Fibroblast of peridontal ligament (primary cell): ENCODE measurements around the gene SLC15A2.
A peak's percentile ranks its signal among the peaks of the same experiment; 100 is the strongest.
"Not testable (repeated sequence)": the region's sequence is repeated elsewhere in the genome, so short reads cannot be mapped to it uniquely, and the experiment has no call there.

ENCODE experiments used
- DNase-seq: peaks from one replicate; pipeline ENCODE4 v3.0.0-alpha.2; 2010; ENCODE audit errors: extremely low read depth

Gene SLC15A2

DNA sequence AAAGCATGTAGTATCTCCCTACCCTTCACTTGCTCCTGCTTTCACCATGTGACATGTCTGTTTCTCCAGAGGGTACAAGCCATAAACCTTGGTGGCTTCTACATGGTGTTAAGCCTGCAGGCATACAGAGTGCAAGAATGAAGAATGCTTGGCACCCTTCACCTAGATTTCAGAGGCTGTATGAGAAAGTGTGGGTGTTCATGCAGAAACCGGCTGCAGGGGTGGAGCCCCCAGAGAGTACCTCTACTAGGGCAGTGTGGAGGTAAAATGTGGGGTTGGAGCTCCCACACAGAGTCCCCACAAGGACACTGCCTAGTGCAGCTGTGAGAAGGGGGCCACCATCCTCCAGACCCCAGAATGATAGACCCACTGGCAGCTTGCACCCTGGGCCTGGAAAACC is 32.2 kb downstream of the SLC15A2 start:
- no peak for DNase-seq

DNA sequence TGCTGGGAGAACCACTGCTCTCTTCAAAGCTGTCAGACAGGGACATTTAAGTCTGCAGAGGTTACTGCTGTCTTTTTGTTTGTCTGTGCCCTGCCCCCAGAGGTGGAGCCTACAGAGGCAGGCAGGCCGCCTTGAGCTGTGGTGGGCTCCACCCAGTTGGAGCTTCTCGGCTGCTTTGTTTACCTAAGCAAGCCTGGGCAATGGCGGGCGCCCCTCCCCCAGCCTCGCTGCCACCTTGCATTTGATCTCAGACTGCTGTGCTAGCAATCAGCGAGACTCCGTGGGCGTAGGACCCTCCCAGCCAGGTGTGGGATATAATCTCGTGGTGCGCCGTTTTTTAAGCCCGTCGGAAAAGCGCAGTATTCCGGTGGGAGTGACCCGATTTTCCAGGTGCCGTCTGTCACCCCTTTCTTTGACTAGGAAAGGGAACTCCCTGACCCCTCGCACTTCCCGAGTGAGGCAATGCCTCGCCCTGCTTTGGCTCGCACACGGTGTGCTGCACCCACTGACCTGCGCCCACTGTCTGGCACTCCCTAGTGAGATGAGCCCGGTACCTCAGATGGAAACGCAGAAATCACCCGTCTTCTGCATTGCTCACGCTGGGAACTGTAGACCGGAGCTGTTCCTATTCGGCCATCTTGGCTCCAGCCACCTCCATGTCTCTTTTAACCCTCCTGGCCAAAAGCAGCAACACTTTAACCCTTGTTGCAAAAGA is 44.1 kb downstream of the SLC15A2 start:
- DNase-seq: not testable (repeated sequence)

DNA sequence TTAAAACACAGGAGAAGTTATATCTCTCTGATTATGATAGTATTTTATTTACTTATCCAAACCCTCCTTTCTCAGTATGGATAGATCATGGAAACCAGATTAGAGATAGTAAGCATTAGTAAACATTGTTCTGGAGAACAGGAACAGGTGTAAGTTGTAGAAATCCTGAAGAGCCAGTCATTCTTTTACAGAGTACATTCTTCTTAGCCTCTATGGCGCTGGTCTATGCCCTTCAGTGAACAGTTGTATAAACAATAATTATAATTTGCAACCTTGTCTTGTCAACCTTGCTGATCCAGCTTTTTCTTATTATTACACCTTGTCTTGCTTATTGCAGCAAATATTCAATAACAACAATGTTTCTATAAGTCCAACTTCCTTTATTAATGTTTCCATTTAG is 47.4 kb downstream of the SLC15A2 start:
- DNase-seq: no peak

DNA sequence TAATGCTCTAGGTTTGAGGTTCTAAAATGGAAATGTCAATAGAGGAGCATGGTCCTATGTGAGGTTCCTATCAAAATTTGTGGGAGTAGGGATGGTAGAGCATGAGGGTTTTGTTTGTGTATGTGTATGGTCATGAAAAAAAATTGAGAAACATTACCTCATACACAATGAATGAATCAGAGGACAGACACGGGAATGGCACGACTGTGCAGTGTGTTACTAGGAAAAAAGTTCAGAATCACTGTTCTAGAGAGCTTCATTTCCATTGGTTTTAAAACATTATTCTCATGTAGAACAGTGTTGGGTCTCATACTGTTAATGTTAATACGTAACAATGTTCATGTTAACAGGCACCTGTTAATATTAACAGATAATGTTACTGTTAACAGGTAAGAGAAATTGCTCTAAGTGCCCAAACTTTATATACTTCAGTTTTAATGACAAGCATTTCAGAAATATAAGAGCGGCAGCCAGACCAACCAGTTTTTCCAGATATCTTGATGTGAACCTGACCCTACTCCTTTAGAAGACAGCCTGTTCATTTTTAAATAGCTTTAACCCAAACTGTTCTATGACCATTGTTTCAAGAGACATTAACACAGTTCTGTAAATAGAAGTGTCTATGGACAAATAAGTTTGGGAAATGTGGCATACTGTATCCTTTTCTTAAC is 48.0 kb downstream of the SLC15A2 start:
- DNase-seq: no peak

DNA sequence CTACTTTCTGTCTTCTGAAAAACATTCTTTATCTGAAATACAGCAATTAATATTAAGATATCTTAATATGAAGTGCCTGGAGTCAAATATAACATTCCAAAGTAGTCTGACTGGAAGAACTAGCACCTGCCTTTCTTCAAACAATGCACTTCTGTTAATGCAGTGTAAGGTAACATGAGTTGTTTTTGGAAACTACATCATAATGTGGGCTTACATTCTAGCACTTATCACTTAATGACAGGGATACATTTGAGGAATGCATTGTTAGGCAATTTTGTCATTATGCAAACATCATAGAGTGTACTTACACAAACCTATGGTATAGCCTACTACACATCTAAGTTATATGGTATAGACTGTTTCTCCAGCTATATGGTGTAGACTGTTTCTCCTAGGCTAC is 49.2 kb downstream of the SLC15A2 start:
- no peak for DNase-seq

DNA sequence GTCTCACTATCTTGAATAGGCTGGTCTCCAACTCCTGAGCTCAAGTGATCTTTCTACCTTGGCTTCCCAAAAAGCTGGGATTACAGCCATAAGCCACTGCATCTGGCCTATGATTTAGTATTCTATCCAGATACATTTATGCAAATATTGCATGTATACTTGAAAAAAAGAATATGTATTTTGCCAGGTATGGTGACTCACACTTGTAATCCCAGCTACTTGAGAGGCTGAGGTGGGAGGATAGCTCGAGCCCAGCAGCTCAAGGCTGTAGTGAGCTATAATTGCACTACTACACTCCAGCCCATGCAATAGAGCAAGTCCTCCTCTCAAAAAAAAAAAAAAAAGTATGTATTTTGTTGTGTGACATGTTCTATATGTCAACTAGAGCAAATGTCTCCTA is 54.4 kb downstream of the SLC15A2 start:
- DNase-seq: no peak

DNA sequence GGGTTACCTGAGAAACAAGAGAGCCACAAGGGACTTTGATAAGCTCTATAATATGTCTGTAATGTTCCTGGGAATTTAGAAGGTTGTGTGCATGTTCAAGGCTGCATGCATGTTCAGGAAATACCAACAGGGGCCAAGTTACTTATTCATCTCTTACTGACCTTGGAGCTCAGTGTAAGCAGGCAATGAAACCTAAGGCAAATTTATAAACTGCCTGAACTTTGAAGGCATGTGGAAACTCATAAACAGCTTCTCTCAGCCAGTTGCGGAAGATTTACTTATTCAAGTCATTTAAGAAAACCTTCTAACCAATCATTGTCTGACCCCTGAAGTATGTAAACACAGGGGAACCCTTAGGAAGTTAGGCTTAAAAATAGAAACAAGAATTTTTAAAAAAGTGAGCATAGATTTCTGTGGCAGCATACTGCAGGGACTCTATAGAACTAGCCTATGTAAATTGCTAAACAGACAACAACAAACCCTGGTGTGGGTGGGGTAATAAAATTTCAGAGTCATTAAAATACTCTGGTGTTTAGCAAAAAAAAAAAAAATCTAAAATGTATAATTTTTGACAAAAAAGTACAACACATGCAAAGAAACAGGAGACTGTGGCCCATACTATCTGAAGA is 57.2 kb downstream of the SLC15A2 start:
- DNase-seq: peak; percentile 3

DNA sequence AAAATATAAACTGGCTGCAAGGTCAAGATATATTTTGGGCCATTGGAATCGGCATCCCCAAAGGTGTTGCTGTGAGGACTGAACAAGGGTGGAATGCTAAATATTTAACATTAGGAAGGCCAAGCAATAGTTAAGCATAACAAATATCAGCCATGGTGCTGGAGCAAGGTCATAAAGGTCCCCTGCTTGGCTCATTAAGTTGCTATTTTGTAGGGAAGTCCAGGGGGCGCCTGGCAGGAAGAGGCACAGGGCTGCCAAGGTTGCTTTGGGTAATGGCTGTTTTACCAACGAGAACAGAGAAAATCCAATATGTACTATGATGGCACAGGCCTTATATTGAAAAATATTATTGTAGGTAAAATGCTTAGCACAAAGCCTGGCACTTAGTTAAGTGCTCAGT is 62.2 kb downstream of the SLC15A2 start:
- DNase-seq: no peak

DNA sequence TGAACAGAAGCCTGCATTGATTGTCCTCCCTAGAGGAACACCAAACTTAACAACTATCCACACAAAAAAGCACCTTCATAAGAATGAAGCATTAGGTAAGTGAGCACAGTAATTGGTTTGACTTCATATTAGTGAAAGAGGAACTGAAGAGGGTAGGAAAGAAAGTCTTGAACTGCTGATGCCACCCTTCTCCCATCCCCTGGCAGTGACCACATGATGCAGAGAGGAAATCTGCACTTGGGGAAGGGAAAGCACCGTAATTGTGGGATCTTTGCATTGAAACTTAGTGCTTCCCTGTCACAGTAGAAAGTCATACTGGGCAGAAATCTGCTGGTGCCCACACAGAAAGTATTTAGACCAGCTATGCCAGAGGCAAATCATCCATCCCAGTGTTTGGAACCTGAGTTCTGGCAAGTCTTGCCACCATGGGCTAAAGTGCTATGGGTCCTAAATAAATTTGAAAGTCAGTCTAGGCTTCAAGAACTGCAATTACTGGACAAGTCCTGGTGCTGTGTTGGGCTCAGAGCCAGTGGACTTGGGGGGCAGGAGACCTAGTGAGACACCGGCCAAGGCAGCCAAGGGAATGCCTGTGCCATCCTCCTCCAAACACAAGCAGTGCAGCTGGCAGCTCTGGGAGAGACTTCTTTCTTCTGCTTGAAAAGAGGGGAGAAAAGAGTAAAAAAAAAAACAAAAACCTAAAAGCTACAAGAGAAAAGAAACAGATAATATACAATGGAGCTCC is 63.6 kb downstream of the SLC15A2 start:
- no peak for DNase-seq

DNA sequence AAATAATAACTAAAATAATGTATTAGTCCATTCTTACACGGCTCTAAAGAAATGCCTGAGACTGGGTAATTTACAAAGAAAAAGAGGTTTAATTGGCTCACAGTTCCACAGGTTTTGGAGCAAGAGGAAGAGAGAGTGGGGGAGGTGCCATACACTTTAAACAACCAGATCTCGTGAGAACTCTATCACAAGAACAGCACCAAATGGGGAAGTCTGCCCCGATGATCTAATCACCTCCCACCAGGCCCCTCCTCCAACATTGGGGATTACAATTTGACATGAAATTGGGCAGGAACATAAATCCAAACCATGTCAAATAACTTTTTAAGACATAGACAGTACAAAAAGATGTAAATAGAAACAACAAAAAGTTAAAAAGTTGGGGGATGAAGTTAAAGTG is 64.6 kb downstream of the SLC15A2 start:
- no peak for DNase-seq

DNA sequence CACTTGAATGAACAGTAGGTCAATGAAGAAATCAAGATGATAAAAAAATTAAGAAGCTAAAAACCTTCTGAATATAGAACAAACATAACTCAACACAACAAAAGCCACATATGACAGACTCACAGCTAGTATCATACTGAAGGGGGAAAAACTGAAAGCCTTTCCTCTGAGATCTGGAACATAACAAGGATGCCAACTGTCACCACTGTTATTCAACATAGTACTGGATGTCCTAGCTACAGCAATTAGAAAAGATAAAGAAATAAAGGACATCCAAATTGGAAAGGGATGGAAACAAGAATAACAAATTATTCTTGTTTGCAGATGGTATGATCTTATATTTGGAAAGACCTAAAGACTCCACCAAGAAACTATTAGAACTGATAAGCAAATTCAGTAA is 67.1 kb downstream of the SLC15A2 start:
- no peak for DNase-seq

DNA sequence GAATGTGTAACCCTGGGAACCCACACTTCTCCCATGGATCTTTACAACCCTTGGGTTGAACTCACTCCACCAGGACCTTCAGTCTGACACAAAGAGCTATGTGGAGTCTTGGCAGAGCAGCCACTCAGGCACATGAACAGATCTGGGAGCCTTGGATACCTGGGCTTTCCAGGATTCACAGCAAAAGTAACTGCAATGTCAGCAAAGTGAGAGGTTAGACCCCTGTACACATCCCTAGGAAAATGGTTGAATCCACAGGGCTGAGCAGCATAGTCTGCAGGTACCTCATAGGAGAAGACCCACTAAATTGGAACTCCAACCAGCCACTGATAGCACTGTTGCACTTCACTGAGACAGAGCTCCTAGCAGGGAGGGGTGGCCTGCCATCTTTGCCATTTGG is 68.2 kb downstream of the SLC15A2 start:
- no peak for DNase-seq

DNA sequence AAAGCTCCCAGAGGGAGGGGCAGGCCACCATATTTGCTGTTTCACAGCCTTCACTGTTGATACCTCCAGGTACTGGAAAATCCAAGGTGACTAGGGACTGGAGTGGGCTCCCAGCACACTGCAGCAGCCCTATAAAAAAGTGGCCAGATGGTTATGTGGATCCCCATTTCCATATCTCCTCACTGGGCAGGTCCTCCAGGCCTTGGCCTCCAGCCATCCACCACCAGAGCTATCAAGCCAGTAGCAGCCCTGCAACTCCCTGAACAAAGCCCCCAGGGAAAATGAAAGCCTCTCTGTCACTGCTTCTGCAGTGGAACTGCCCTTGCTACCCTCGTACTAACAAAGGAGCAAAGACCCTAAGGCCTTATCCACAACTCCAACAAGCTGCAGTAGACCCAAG is 69.4 kb downstream of the SLC15A2 start:
- no peak for DNase-seq

DNA sequence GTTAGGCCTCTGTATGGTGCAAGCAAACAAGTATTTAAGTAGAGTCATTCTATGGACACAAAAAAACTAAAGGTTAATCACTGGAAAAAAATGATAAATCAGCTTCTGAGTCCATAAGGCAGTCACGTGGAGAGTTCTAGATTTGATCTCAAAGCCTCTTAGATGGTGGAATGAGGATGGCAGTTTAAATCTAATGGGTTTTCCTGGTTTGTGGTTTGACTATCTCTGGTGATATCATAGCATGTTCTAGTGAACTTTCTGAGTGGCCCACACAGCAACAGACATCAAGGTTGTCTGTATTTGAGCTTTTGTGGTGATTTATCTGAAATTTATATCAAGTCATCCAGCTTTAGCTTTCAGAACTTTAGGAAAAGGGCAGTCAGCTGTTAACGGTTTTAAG is 75.4 kb downstream of the SLC15A2 start:
- no peak for DNase-seq

DNA sequence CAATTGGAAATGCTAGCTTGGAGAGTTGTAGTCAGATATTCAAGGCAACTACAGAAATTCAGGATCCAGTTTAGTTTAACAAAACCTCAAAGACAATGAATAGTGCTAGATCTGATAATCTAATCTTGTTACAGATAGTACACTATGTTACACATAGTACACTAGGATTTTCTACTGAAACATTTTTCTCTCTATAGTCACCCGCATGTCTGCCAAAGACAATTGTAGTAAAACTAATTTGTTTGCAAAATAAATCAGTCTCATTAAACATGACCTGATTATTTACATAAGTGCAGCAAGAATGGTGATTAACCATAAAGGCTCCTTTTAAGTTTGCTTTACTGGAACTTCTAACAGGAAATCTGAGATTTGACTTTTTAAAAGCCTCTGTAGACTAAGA is 75.8 kb downstream of the SLC15A2 start:
- peak; percentile 6 for DNase-seq

DNA sequence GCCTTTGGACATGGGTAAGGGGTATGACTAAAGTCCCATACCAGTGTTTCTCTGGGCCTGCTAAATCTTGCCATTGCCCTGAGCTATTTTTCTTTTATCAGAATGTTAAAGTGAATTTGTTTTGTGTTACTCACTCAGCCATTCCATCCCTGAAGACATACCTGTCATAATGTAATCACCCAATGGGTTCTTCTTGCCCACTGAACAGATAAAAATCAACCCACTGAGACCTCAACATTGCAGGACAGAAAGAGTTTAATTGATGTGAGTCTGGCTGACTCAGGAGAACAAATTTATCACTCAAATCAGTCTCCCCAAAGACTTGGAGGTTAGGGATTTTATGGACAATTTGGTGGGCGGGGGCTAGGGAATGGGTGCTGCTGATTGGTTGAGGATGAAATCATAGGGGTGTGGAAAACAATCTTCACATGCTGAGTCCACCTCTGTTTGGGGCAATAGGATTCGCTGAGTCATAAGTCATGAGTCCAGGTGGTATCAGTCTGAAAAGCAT is 80.5 kb downstream of the SLC15A2 start:
- no peak for DNase-seq

DNA sequence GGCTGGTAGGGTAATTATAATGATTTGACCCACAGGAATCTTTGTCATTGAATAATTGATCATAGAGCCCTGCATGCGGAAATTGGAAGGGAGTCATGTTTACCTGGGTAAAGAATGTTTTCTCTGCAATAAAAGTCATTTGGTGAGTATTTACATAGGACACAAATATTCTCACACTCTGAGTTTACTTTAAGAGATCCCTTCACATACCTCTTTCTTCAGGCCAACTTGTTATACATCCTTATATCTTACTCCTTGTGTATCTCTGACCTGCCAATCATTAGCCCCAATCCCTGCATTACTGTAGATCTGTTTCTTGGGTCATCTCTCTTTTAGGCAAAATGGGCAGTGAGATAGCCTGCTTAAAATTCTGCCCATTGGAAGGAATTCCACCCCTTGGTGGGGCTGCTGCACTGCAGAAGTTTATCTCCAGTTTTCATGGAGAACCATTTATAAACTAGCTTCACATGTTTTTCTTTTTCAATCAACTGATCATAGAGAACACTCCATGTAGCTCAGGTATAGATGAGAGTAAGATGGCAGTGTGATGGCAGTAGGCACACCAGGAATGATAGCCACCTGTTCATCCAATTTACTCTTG is 81.6 kb downstream of the SLC15A2 start:
- no peak for DNase-seq

DNA sequence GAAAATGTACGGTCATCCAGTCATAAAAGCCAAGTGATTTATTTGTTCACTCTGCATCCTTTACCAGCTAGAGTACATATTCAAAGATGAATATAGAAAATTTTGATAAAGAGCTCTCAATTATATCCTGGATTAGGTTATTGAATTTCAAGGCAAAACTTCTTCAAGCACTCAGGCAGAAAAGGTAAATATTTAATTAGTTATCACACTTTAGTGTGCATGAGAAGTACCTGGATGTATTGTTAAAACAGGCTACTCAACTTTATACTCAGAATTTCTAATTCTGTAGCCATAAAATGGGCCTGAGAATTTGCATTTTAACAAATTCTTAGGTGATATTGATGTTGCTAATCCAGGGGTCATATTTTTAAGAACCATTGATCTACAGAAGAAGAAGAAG is 82.5 kb downstream of the SLC15A2 start:
- DNase-seq: no peak

DNA sequence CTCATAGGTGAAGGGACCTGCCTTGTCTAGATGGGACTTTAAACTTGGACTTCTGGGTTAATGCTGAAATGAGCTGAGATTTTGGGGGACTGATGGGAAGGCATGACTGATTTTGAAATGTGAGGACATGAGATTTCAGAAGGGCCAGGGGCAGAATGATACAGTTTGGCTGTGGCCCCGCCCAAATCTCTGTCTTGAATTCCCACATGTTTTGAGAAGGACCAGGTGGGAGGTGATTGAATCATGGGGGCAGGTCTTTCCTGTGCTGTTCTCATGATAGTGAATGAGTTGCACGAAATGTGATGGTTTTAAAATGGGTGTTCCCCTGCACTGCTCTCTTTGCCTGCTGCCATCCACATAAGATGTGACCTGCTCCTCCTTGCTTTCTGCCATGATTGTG is 85.0 kb downstream of the SLC15A2 start:
- DNase-seq: no peak

DNA sequence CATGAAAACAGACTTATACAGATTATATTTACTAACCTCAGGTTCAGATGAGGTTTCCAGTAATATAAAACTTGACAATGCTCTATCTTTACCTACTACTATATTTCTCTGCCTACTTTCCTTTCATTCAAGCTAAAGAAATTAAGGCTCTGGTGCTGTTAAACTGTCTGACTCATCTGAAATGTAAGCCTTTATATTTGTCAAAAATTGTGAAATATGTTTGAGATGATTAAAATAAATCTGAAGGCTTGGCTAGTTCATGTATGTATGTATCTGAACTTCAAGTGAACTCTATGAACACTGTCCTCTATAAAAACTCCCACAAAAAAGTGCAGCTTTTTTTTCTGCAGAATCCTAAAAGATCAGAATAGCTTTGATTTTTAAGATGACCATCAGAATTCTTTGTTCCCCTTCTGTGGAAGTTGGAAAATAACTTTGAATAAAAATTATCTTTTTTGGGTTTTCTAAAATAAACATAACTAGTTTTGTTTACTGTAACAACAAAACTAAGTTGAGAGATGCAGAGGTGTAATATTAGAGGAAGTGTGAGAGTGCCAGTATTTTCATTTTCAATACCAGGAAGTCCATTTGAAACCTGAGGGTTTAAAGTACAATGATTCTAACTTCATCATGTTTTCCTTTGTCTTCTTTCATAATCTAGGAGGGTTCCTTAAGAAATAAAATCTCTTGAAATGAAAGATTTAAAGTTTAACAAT is 85.7 kb downstream of the SLC15A2 start:
- no peak for DNase-seq

DNA sequence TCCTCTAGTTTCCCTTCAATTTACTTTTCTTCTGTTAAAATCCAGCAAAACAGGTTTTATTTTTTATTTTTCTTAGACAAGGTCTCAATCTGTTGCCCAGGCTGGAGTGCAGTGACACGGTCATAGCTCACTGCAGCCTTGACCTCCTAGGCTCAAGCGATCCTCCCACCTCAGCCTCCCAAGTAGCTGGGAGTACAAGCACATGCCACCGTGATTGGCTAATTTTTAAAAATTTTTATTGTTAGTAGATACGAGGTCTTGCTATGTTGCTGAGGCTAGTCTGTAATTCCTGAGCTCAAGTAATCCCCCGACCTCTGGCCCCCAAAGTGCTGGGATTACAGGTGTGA is 86.2 kb downstream of the SLC15A2 start:
- no peak for DNase-seq
